GM12878 (cell line): ENCODE results near the gene ZNF618. TPM values are rescaled to one million over a fixed set of nuclear protein-coding genes. Genes with fewer than 3 reads are reported as not detected.

Source experiments
- ATAC-seq: fragments of 200-7000 bp; cut with Tn5 transposase; 3 replicates; pipeline ENCODE4 v1.9.1; 2020; ENCODE audit warnings: mild to moderate bottlenecking, moderate library complexity
- BruUV-seq: library from RNA; stranded (reverse); fragments of 400-500 nt; replicated peaks from 2 replicates; lab custom pipeline; 2021; lab: Mats Ljungman, UMichigan
- CTCF ChIA-PET: fragments of 300-600 bp; sonication (Branson Sonifier 250); formaldehyde crosslinking; extraction: SDS; loops from one replicate; lab custom pipeline; 2021; ENCODE audit warnings: inconsistent platforms; lab: Yijun Ruan, JAX
- POLR2A ChIA-PET: fragments of 350-600 bp; formaldehyde crosslinking; extraction: SDS; loops from one replicate; lab custom pipeline; 2021; ENCODE audit warnings: inconsistent platforms; lab: Charles Lee
- RAD21 ChIA-PET: fragments of 300-600 bp; sonication (Branson Sonifier 250); formaldehyde crosslinking; loops from one replicate; lab custom pipeline; 2023; ENCODE audit warnings: antibody characterized with exemption; ENCODE audit not compliant: unreplicated experiment; lab: Charles Lee
- SMC1A ChIA-PET: fragments of 300-600 bp; sonication (Branson Sonifier 250); formaldehyde crosslinking; loops from one replicate; lab custom pipeline; 2023; ENCODE audit not compliant: unreplicated experiment, uncharacterized antibody; lab: Charles Lee
- DNase-seq: peaks from one replicate; pipeline ENCODE4 v3.0.0-alpha.2; 2011; ENCODE audit warnings: low read depth, low spot score
- FAIRE-seq: peaks from 3 replicates; lab custom pipeline; 2011; peaks lifted over from hg19 to GRCh38; lab: Jason Lieb, UNC
- H2AFZ ChIP-seq: 2 replicates; pipeline ENCODE4 v1.6.0; 2011; ENCODE audit warnings: low read depth, low read length, control low read depth; ENCODE audit not compliant: control insufficient read depth
- H3K27ac ChIP-seq: 2 replicates; pipeline ENCODE4 v1.5.1; 2011; ENCODE audit warnings: control low read depth; ENCODE audit not compliant: control insufficient read depth, insufficient read depth
- H3K27me3 ChIP-seq, 2 experiments: replicated peaks in 1 of 2; 2 replicates each; pipeline versions ENCODE4 v1.6.0 to v1.6.1; 2011; ENCODE audit warnings: low read length in 1 of 2; ENCODE audit not compliant: control insufficient read depth in 2 of 2, insufficient read depth in 2 of 2
- H3K36me3 ChIP-seq, 2 experiments: 2 replicates each; pipeline ENCODE4 v1.5.1; 2011; ENCODE audit warnings: low read length in 1 of 2; ENCODE audit not compliant: control insufficient read depth in 2 of 2, insufficient read depth in 2 of 2
- H3K4me1 ChIP-seq: 2 replicates; pipeline ENCODE4 v1.6.1; 2011; ENCODE audit warnings: mild to moderate bottlenecking, low read length, moderate library complexity, mixed read lengths; ENCODE audit not compliant: control insufficient read depth, insufficient read depth
- H3K4me2 ChIP-seq: 2 replicates; pipeline ENCODE4 v1.6.0; 2011; ENCODE audit warnings: control low read depth; ENCODE audit not compliant: control insufficient read depth, insufficient read depth
- H3K4me3 ChIP-seq: fragments of 200-600 bp; sonication (generic); 2 replicates; pipeline ENCODE4 v1.5.1; 2016
- H3K79me2 ChIP-seq: 2 replicates; pipeline ENCODE4 v1.6.0; 2011; ENCODE audit warnings: low read length; ENCODE audit not compliant: control insufficient read depth, insufficient read depth
- H3K9ac ChIP-seq: 2 replicates; pipeline ENCODE4 v1.8.0; 2011; ENCODE audit warnings: low read length, control low read depth, mixed read lengths; ENCODE audit not compliant: control insufficient read depth, insufficient read depth
- H3K9me3 ChIP-seq: replicated peaks from 3 replicates; pipeline ENCODE4 v1.5.1; 2011; ENCODE audit warnings: mild to moderate bottlenecking, low read length; ENCODE audit not compliant: control insufficient read depth, insufficient read depth
- H4K20me1 ChIP-seq: 2 replicates; pipeline ENCODE4 v1.6.0; 2011; ENCODE audit not compliant: control insufficient read depth, insufficient read depth
- CHD4 ChIP-seq: fragments of 200-600 bp; sonication (generic); IDR thresholded peaks from 2 replicates; pipeline ENCODE4 v1.6.1; 2016; ENCODE audit warnings: mild to moderate bottlenecking
- MEF2B ChIP-seq: fragments of 450-650 bp; IDR thresholded peaks from 2 replicates; pipeline ENCODE4 v1.6.1; 2018; ENCODE audit warnings: mild to moderate bottlenecking, moderate library complexity; ENCODE audit not compliant: partially characterized antibody, poor library complexity, severe bottlenecking
- MXI1 ChIP-seq: fragments of 150-350 bp; IDR thresholded peaks from 2 replicates; pipeline ENCODE4 v1.6.1; 2011; ENCODE audit warnings: low read depth, mild to moderate bottlenecking, inconsistent platforms, low read length, improper control_type of control experiment
- ZNF24 ChIP-seq: fragments of 450-650 bp; IDR thresholded peaks from 2 replicates; pipeline ENCODE4 v1.6.1; 2017; ENCODE audit warnings: antibody characterized with exemption, mild to moderate bottlenecking
- WGBS: methylation state at CpG from one replicate; pipeline ENCODE4 v1.1.6; 2016; ENCODE audit warnings: low lambda C conversion rate; ENCODE audit not compliant: insufficient replicate concordance, insufficient coverage; ENCODE audit errors: missing lambda C conversion rate; 5-methylcytosine and 5-hydroxymethylcytosine counted together
- in situ Hi-C: fragments of 300-500 bp; cut with MboI; formaldehyde crosslinking; loops from 9 replicates; pipeline ENCODE4 v1.14.3; 2018; ENCODE audit warnings: mixed read lengths
- intact Hi-C: fragments of 100-400 bp; cut with micrococcal nuclease; formaldehyde crosslinking; loops from one replicate; pipeline ENCODE4 v1.14.2; 2022; ENCODE audit not compliant: unreplicated experiment
- polyA plus RNA-seq, 11 experiments: library from polyadenylated mRNA; depleted of rRNA in 4 of 11; unstranded in 6 of 11; stranded (reverse) in 5 of 11; fragments of >200 nt; fragmentation: Nextera tagmentation in 4 of 11; fragmentation: Illumina TruSeq in 1 of 11; extraction: Ambion mirVana in 4 of 11; extraction: Trizol in 1 of 11; gene quantifications; 1 replicate in 1 of 11; 2 replicates in 10 of 11; pipeline versions ENCODE4 v1.2.1 to v1.2.3, GENCODE V29; 2011 to 2016; ENCODE audit warnings: inconsistent platforms in 2 of 11, missing spikeins in 2 of 11, low read depth in 1 of 11
- total RNA-seq, 4 experiments: library from RNA; depleted of rRNA in 3 of 4; stranded (reverse); fragments of >200 nt in 3 of 4; fragmentation: Illumina TruSeq in 1 of 4; extraction: Trizol in 1 of 4; gene quantifications; 2 replicates each; pipeline versions ENCODE4 v1.2.1 to v1.2.3, GENCODE V29; 2013 to 2021
- TF ChIP-seq, protein P1 (sequence below): fragments of 450-650 bp; formaldehyde crosslinking; IDR thresholded peaks from 2 replicates; pipeline ENCODE4 v1.4.0; 2020; ENCODE audit warnings: mild to moderate bottlenecking, moderate library complexity

Gene ZNF618
- total and polyA plus RNA-seq, 10 of the 15 experiments (the other 5 are each of a cell fraction or from before 2014, with no cell fraction given) = 0.01 to 0.24 (median 0.06) TPM; not detected in 2

DNA sequence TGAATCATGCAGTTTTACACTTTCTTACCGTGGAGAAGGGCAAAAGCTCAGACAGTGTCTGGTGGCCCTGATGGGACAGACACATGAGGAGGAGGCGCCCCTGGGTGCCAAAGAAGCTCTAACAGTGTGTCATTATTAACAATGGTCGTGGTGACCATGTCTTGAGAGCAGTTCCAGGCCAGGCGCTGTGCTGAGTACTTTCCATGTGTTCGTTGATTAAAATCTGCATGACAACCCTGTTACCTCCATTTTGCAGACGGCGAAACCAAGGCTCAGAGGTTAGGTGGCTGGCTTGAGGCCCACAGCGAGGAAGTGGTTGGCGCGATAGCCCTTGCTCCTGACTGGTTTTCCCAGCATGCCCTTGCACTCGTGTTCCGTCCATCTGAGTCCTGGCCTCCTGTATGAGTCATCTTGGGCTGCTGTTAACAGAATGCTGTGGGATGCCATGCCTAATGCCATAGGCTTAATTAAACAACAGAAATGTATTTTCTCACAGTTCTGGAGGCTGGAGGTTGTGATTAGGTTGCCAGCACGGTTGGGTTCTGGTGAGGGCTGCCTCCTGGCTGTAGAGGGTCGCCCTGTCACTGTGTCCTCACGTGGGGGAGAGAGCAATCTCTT, 110.0 kb downstream of the ZNF618 start:
- no peak overlapping the region for H3K4me3 ChIP-seq
- intact Hi-C loops (no loop called here), in situ Hi-C loops (no loop called here)
- peaks cover 0 to 2% of the 10 kb centered on the region in 2 experiments; a peak in 3 of 4 replicates for H3K27me3 ChIP-seq
- TF ChIP-seq MXI1 (no peak), MEF2B (no peak), ZNF24 (no peak), CHD4 (no peak)
- TF ChIP-seq, protein P1, sequence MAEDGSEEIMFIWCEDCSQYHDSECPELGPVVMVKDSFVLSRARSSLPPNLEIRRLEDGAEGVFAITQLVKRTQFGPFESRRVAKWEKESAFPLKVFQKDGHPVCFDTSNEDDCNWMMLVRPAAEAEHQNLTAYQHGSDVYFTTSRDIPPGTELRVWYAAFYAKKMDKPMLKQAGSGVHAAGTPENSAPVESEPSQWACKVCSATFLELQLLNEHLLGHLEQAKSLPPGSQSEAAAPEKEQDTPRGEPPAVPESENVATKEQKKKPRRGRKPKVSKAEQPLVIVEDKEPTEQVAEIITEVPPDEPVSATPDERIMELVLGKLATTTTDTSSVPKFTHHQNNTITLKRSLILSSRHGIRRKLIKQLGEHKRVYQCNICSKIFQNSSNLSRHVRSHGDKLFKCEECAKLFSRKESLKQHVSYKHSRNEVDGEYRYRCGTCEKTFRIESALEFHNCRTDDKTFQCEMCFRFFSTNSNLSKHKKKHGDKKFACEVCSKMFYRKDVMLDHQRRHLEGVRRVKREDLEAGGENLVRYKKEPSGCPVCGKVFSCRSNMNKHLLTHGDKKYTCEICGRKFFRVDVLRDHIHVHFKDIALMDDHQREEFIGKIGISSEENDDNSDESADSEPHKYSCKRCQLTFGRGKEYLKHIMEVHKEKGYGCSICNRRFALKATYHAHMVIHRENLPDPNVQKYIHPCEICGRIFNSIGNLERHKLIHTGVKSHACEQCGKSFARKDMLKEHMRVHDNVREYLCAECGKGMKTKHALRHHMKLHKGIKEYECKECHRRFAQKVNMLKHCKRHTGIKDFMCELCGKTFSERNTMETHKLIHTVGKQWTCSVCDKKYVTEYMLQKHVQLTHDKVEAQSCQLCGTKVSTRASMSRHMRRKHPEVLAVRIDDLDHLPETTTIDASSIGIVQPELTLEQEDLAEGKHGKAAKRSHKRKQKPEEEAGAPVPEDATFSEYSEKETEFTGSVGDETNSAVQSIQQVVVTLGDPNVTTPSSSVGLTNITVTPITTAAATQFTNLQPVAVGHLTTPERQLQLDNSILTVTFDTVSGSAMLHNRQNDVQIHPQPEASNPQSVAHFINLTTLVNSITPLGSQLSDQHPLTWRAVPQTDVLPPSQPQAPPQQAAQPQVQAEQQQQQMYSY (CRISPR knock-in tag) = no peak
- no peak overlapping the region for H3K9ac ChIP-seq
- no peaks in the 10 kb centered on the region for H3K36me3 ChIP-seq
- H2AFZ ChIP-seq = no peak overlapping the region
- no peak for FAIRE-seq
- H4K20me1 ChIP-seq = no peaks in the 10 kb centered on the region
- H3K27ac ChIP-seq = no peak overlapping the region
- ChIA-PET POLR2A (no interaction called here), SMC1A (no interaction called here), CTCF (no interaction called here), RAD21 (no interaction called here)
- no peak overlapping the region for H3K4me2 ChIP-seq
- no peaks in the 10 kb centered on the region for H3K79me2 ChIP-seq
- H3K9me3 ChIP-seq = no peaks in the 10 kb centered on the region
- no TSS peak for BruUV-seq
- 34% methylated on average over 15 of the region's 15 CpGs for WGBS
- H3K4me1 ChIP-seq = no peaks in the 10 kb centered on the region
- ATAC-seq = no peak
- DNase-seq = no peak
